Measurements from ENCODE around the gene MZB1. TPM values are rescaled to one million over a fixed set of nuclear protein-coding genes. Genes with fewer than 3 reads are reported as not detected.

MZB1 gene
- polyA plus RNA-seq, 1 of the 3 experiments (the other 2 are of a cell fraction) = not detected

DNA sequence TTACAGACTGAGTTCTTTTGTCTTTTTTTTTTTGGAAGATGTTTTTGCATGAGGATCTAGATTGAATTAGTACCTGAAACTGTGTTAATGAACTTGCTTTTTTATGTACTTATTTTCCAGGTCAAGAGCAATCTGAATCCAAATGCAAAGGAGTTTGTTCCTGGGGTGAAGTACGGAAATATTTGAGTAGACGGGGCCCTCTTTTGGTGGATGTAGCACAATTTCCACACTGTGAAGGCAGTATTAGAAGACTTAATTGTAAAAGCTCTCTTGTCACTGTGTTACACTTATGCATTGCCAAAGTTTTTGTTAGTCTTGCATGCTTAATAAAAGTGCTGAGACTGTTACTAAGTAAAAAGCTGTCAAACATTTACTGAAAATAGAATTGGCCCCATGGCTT is 21.1 kb downstream of the MZB1 start:
- no peak for DNase-seq
- Histone ChIP-seq H3K4me1 (ENCODE audit: control insufficient read depth in 1 of 2, insufficient read depth in 2 of 2, low read depth in 1 of 2, low read length in 1 of 2) (peaks cover 0 to 12% of the 10 kb centered on the region in 2 experiments; a peak in 2 of 4 replicates), H3K4me3 (ENCODE audit: low read depth in 2 of 2, low read length in 1 of 2) (no peak overlapping the region), H3K27me3 (ENCODE audit: insufficient read depth) (no peaks in the 10 kb centered on the region), H3K9ac (peak overlapping the region; percentile 4; the same call in 1 of the 2 replicates), H3K27ac (ENCODE audit: low read depth in 2 of 2, low read length in 1 of 2) (peak overlapping the region; percentile 30 to 76; a peak in 3 of 4 replicates), H3K9me3 (no peaks in the 10 kb centered on the region), H3K79me2 (ENCODE audit: insufficient read depth) (peaks cover 26% of the 10 kb centered on the region), H3K4me2 (peak overlapping the region; percentile 34; the same call in 1 of the 2 replicates), H3K9me2 (no peaks in the 10 kb centered on the region), H4K20me1 (ENCODE audit: insufficient read depth) (peaks cover 14% of the 10 kb centered on the region), H3F3A (replicated peaks; ENCODE audit: insufficient read depth) (peaks cover 61% of the 10 kb centered on the region), H3K36me3 (replicated peaks in 1 of 2; ENCODE audit: control insufficient read depth in 1 of 2, insufficient read depth in 2 of 2, low read length in 1 of 2) (peaks cover 45 to 63% of the 10 kb centered on the region in 2 experiments), H2AFZ (ENCODE audit: low read depth) (no peak overlapping the region)
- POLR2A ChIA-PET = no interaction called here
- CTCF ChIA-PET = interaction anchor here (1.1 to 2.2 kb wide), 4 partner anchors 12 to 34 kb away, joined by 3 to 6 read pairs (median 4); partner anchors contain the start of gene PAIP2
- no peak for TF ChIP-seq TCF12 (IDR thresholded peaks at IDR 0.05)
- peak; percentile 48 for TF ChIP-seq RAD21 (IDR thresholded peaks at IDR 0.05; ENCODE audit: low read length)
- TF ChIP-seq YY1 (IDR thresholded peaks at IDR 0.05; ENCODE audit: low read depth) = no peak
- TF ChIP-seq, protein P1, sequence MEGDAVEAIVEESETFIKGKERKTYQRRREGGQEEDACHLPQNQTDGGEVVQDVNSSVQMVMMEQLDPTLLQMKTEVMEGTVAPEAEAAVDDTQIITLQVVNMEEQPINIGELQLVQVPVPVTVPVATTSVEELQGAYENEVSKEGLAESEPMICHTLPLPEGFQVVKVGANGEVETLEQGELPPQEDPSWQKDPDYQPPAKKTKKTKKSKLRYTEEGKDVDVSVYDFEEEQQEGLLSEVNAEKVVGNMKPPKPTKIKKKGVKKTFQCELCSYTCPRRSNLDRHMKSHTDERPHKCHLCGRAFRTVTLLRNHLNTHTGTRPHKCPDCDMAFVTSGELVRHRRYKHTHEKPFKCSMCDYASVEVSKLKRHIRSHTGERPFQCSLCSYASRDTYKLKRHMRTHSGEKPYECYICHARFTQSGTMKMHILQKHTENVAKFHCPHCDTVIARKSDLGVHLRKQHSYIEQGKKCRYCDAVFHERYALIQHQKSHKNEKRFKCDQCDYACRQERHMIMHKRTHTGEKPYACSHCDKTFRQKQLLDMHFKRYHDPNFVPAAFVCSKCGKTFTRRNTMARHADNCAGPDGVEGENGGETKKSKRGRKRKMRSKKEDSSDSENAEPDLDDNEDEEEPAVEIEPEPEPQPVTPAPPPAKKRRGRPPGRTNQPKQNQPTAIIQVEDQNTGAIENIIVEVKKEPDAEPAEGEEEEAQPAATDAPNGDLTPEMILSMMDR (IDR thresholded peaks at IDR 0.05) = peak; percentile 41
- WGBS (ENCODE audit: low lambda C conversion rate) = 89% methylated on average over 2 of the region's 2 CpGs

DNA sequence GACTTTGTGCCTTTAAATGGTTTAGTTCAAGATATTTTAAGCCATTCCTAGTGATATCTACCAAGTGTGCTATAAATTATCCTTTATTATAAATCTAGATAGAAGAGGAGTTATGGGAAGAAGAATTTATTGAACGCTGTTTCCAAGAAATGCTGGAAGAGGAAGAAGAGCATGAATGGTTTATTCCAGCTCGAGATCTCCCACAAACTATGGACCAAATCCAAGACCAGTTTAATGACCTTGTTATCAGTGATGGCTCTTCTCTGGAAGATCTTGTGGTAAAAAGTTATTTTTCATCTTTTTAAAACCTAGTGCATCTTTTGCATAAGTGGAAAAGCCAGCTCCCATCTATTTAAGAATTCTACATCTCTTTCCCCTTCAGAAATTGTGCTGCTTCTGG is 25.2 kb downstream of the MZB1 start:
- no peak overlapping the region for H3K9ac ChIP-seq
- H3K4me1 ChIP-seq (ENCODE audit: control insufficient read depth in 1 of 2, insufficient read depth in 2 of 2, low read depth in 1 of 2, low read length in 1 of 2) = peaks cover 0 to 8% of the 10 kb centered on the region in 2 experiments; a peak in 1 of 4 replicates
- TF ChIP-seq ELF1 (IDR thresholded peaks at IDR 0.05) (no peak), RFX5 (IDR thresholded peaks at IDR 0.05; ENCODE audit: low read length) (no peak)
- H3K4me2 ChIP-seq = no peak overlapping the region
- H3K79me2 ChIP-seq (ENCODE audit: insufficient read depth) = peaks cover 54% of the 10 kb centered on the region
- ChIA-PET CTCF (interaction anchor here (1.5 kb wide), 1 partner anchor 29 kb away, joined by 3 read pairs; no protein-coding TSS in a partner anchor), POLR2A (interaction anchor here (1.4 kb wide), 1 partner anchor 19 kb away, joined by 5 read pairs; the partner anchor contains the start of gene SLC23A1)
- H3F3A ChIP-seq (replicated peaks; ENCODE audit: insufficient read depth) = peaks cover 49% of the 10 kb centered on the region
- peaks cover 31 to 42% of the 10 kb centered on the region in 2 experiments for H3K36me3 ChIP-seq (replicated peaks in 1 of 2; ENCODE audit: control insufficient read depth in 1 of 2, insufficient read depth in 2 of 2, low read length in 1 of 2)
- DNase-seq = no peak
- no peaks in the 10 kb centered on the region for H3K9me2 ChIP-seq
- peaks cover 50% of the 10 kb centered on the region for H4K20me1 ChIP-seq (ENCODE audit: insufficient read depth)
- no peak overlapping the region for H2AFZ ChIP-seq (ENCODE audit: low read depth)
- no peaks in the 10 kb centered on the region for H3K9me3 ChIP-seq
- H3K27me3 ChIP-seq (ENCODE audit: insufficient read depth) = no peaks in the 10 kb centered on the region
- H3K27ac ChIP-seq (ENCODE audit: low read depth in 2 of 2, low read length in 1 of 2) = no peak overlapping the region
- no peak overlapping the region for H3K4me3 ChIP-seq (ENCODE audit: low read depth in 2 of 2, low read length in 1 of 2)
- WGBS (ENCODE audit: low lambda C conversion rate) = 100% methylated on average over 2 of the region's 2 CpGs

DNA sequence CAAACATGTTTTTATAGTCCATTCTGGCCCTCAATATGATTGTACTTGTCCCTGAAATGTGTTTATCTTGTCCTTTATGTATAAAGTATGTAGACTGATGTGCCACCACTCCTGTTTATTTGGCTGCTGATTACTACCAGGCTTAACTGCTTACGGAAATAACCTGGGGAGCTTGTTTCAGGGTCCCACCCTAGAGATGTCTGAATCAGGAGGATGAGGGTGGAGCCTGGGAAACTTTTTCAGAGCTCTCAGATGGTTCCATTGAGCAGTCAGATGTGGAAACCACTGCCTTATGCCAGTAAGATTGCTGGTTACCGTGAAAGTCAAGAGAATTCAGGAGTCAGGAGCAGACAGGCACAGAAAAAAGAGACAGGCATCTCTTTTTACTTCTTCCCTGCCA is 25.8 kb downstream of the MZB1 start:
- no peak overlapping the region for H3K4me2 ChIP-seq
- H3K9me2 ChIP-seq = no peaks in the 10 kb centered on the region
- DNase-seq = no peak
- H3K79me2 ChIP-seq (ENCODE audit: insufficient read depth) = peaks cover 59% of the 10 kb centered on the region
- peaks cover 55% of the 10 kb centered on the region for H4K20me1 ChIP-seq (ENCODE audit: insufficient read depth)
- H2AFZ ChIP-seq (ENCODE audit: low read depth) = no peak overlapping the region
- peaks cover 29 to 42% of the 10 kb centered on the region in 2 experiments for H3K36me3 ChIP-seq (replicated peaks in 1 of 2; ENCODE audit: control insufficient read depth in 1 of 2, insufficient read depth in 2 of 2, low read length in 1 of 2)
- H3K4me3 ChIP-seq (ENCODE audit: low read depth in 2 of 2, low read length in 1 of 2) = no peak overlapping the region
- CTCF ChIA-PET = interaction anchor here (1.5 kb wide), 1 partner anchor 30 kb away, joined by 3 read pairs; no protein-coding TSS in a partner anchor
- POLR2A ChIA-PET = no interaction called here
- no peaks in the 10 kb centered on the region for H3K27me3 ChIP-seq (ENCODE audit: insufficient read depth)
- H3F3A ChIP-seq (replicated peaks; ENCODE audit: insufficient read depth) = peaks cover 44% of the 10 kb centered on the region
- 96% methylated on average over 2 of the region's 2 CpGs for WGBS (ENCODE audit: low lambda C conversion rate)
- H3K27ac ChIP-seq (ENCODE audit: low read depth in 2 of 2, low read length in 1 of 2) = no peak overlapping the region
- H3K9ac ChIP-seq = no peak overlapping the region
- peaks cover 0 to 6% of the 10 kb centered on the region in 2 experiments; a peak in 1 of 4 replicates for H3K4me1 ChIP-seq (ENCODE audit: control insufficient read depth in 1 of 2, insufficient read depth in 2 of 2, low read depth in 1 of 2, low read length in 1 of 2)
- H3K9me3 ChIP-seq = no peaks in the 10 kb centered on the region
- TF ChIP-seq SIN3A (IDR thresholded peaks at IDR 0.05; ENCODE audit: borderline replicate concordance, low read depth, low read length) = no peak
- TF ChIP-seq TAF1 (IDR thresholded peaks at IDR 0.05; ENCODE audit: borderline replicate concordance, low read depth, low read length) = no peak
- TF ChIP-seq, protein P2, sequence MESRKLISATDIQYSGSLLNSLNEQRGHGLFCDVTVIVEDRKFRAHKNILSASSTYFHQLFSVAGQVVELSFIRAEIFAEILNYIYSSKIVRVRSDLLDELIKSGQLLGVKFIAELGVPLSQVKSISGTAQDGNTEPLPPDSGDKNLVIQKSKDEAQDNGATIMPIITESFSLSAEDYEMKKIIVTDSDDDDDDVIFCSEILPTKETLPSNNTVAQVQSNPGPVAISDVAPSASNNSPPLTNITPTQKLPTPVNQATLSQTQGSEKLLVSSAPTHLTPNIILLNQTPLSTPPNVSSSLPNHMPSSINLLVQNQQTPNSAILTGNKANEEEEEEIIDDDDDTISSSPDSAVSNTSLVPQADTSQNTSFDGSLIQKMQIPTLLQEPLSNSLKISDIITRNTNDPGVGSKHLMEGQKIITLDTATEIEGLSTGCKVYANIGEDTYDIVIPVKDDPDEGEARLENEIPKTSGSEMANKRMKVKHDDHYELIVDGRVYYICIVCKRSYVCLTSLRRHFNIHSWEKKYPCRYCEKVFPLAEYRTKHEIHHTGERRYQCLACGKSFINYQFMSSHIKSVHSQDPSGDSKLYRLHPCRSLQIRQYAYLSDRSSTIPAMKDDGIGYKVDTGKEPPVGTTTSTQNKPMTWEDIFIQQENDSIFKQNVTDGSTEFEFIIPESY (IDR thresholded peaks at IDR 0.05; ENCODE audit: borderline replicate concordance, low read depth) = no peak
- no peak for TF ChIP-seq FOSL2 (IDR thresholded peaks at IDR 0.05; ENCODE audit: borderline replicate concordance, low read depth)
- TF ChIP-seq, protein P3, sequence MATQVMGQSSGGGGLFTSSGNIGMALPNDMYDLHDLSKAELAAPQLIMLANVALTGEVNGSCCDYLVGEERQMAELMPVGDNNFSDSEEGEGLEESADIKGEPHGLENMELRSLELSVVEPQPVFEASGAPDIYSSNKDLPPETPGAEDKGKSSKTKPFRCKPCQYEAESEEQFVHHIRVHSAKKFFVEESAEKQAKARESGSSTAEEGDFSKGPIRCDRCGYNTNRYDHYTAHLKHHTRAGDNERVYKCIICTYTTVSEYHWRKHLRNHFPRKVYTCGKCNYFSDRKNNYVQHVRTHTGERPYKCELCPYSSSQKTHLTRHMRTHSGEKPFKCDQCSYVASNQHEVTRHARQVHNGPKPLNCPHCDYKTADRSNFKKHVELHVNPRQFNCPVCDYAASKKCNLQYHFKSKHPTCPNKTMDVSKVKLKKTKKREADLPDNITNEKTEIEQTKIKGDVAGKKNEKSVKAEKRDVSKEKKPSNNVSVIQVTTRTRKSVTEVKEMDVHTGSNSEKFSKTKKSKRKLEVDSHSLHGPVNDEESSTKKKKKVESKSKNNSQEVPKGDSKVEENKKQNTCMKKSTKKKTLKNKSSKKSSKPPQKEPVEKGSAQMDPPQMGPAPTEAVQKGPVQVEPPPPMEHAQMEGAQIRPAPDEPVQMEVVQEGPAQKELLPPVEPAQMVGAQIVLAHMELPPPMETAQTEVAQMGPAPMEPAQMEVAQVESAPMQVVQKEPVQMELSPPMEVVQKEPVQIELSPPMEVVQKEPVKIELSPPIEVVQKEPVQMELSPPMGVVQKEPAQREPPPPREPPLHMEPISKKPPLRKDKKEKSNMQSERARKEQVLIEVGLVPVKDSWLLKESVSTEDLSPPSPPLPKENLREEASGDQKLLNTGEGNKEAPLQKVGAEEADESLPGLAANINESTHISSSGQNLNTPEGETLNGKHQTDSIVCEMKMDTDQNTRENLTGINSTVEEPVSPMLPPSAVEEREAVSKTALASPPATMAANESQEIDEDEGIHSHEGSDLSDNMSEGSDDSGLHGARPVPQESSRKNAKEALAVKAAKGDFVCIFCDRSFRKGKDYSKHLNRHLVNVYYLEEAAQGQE (IDR thresholded peaks at IDR 0.05; ENCODE audit: low read depth, low read length) = no peak
- no peak for TF ChIP-seq CHD2 (IDR thresholded peaks at IDR 0.05; ENCODE audit: low read length, partially characterized antibody)
- TF ChIP-seq NFIC (IDR thresholded peaks at IDR 0.05; ENCODE audit: borderline replicate concordance) = no peak
- TF ChIP-seq POLR2AphosphoS5 (IDR thresholded peaks at IDR 0.05; ENCODE audit: low read depth, low read length) = no peak

Measured in SK-N-SH (cell line).